ENCODE measurements around the gene ABHD17A. TPM values are rescaled to one million over a fixed set of nuclear protein-coding genes. Genes with fewer than 3 reads are reported as not detected.
"Not testable (repeated sequence)": the region's sequence is repeated elsewhere in the genome, so short reads cannot be mapped to it uniquely, and the experiment has no call there.

The ABHD17A gene
- 34.3 and 48.8 TPM in 2 replicates for polyA plus RNA-seq (2011; rRNA removed)
- polyA minus RNA-seq (2011; rRNA and poly(A)+ RNA removed), result 8.5 and 10.0 TPM in 2 replicates

DNA sequence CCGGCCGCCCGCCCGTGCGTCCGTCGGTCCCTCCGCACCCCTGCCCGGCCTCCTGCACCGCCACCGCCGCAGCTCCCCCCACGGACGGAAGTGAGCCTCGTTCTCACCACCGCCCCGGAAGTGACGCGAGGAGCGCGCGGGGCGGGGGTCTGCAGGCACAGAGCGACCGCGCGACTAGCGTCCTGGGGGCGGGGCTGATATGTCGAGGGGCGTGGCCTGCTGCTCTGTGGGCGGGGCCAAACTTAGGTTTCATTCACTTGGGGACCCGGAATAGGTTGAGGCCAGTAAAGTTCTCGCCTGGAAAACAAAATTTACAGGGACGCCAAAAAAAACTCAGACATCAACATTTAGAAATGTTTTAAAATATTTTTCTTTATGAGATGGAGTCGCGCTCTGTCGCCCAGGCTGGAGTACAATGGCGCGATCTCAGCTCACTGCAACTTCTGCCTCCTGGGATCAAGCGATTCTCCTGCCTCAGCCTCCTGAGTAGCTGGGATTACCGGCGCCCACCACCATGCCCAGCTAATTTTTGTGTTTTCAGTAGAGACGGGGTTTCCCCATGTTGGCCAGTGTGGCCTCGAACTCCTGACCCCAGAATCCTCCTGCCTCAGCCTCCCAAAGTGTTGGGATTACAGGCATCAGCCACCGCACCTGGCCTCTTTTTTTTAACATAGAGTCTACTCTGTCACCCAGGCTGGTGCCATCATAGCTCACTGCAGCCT lies at the start of gene ABHD17A:
Gene ABHD17A (minus strand): TSS at position 99 of the 722 bp plus-strand sequence. CDS start 3,930 bp downstream, outside the sequence.
- H3K4me3 ChIP-seq (ENCODE audit: low read depth, low read length), result peak within 1 kb of the TSS; percentile 81
- CTCF ChIA-PET, result interaction anchor here (0.7 to 1.1 kb wide), 2 partner anchors 10 kb away, joined by 3 to 6 read pairs; no protein-coding TSS in a partner anchor

DNA sequence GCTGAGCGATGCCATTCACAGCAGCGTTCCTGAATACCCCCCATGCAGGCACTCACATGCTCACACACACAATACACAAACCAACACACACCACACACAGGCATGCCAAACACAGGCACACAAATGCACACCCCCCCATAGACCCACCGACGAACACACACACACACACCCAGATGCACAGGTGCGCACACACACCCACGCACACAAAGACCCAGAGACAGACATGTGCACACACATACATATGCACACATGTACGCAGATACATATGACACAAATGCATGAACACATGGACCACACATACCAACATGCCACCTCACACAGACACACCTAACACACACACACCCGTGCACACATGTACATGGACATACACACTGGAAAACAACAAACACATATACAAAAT lies 48.6 kb upstream of the ABHD17A start:
- CTCF ChIA-PET, result interaction anchor here (1.1 kb wide), 1 partner anchor 382 kb away, joined by 4 read pairs; no protein-coding TSS in a partner anchor
- no peak for DNase-seq (ENCODE audit: low read depth)
- H3K36me3 ChIP-seq (ENCODE audit: control insufficient read depth, insufficient read depth, low read length), result no peaks in the 10 kb centered on the region
- no peaks in the 10 kb centered on the region for H3K27me3 ChIP-seq (ENCODE audit: control insufficient read depth, insufficient read depth, low read length)
- TF ChIP-seq, protein P1, sequence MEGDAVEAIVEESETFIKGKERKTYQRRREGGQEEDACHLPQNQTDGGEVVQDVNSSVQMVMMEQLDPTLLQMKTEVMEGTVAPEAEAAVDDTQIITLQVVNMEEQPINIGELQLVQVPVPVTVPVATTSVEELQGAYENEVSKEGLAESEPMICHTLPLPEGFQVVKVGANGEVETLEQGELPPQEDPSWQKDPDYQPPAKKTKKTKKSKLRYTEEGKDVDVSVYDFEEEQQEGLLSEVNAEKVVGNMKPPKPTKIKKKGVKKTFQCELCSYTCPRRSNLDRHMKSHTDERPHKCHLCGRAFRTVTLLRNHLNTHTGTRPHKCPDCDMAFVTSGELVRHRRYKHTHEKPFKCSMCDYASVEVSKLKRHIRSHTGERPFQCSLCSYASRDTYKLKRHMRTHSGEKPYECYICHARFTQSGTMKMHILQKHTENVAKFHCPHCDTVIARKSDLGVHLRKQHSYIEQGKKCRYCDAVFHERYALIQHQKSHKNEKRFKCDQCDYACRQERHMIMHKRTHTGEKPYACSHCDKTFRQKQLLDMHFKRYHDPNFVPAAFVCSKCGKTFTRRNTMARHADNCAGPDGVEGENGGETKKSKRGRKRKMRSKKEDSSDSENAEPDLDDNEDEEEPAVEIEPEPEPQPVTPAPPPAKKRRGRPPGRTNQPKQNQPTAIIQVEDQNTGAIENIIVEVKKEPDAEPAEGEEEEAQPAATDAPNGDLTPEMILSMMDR (IDR thresholded peaks at IDR 0.05; ENCODE audit: insufficient read depth, low read depth, low read length), result no peak
- POLR2A ChIA-PET, result no interaction called here
- no peak overlapping the region for H3K4me3 ChIP-seq (ENCODE audit: low read depth, low read length)

More for the DNA sequence above, at the start of gene ABHD17A:
- H3K27me3 ChIP-seq (ENCODE audit: control insufficient read depth, insufficient read depth, low read length); H3K36me3 ChIP-seq (ENCODE audit: control insufficient read depth, insufficient read depth, low read length); POLR2A ChIA-PET: not testable (repeated sequence)
- DNase-seq (ENCODE audit: low read depth), result peak; percentile 49

DNA sequence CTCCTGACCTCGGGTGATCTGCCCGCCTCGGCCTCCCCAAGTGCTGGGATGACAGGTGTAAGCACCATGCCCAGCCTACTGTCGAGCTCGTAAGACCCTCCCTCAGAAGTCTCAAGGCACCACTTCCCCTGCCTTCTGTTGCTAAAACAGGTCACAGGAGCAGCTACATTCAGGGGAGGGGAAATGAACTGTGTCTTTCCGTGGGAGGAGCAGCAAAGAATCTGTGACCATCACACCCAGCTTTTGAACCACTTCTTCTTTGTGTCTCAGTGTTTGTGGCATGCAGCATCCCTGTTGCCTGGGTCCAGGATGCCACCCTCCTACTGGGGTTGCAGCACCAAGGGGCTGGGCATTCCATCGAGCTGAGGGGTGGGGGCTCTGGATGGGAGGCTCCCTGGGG lies 47.9 kb upstream of the ABHD17A start:
- ChIA-PET POLR2A (no interaction called here), CTCF (interaction anchor here (0.5 to 1.1 kb wide), 3 partner anchors 135 to 383 kb away, joined by 3 to 4 read pairs (median 3); no protein-coding TSS in a partner anchor)
- TF ChIP-seq, protein P1 (IDR thresholded peaks at IDR 0.05; ENCODE audit: insufficient read depth, low read depth, low read length), result no peak
- Histone ChIP-seq H3K36me3 (ENCODE audit: control insufficient read depth, insufficient read depth, low read length) (no peaks in the 10 kb centered on the region), H3K27me3 (ENCODE audit: control insufficient read depth, insufficient read depth, low read length) (no peaks in the 10 kb centered on the region), H3K4me3 (ENCODE audit: low read depth, low read length) (no peak overlapping the region)
- no peak for DNase-seq (ENCODE audit: low read depth)

DNA sequence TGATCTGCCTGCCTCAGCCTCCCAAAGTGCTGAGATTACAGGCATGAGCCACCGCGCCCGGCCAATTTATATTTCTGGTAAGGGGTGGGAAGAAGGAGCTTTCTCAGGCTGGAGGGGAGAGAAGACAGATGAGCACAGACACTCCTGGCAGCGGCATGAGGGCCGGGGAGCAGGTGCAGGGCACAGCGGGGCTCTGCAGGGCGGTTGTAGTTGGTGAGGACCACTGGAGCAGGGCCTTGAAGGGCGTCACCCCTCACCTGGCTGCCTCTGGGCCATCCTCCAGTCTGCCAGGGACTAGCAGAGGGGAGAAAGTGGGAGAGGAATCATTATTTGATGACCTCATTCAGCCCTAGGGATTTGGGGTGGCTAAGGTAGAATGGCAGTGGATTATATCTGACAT lies 47.1 kb upstream of the ABHD17A start:
- TF ChIP-seq, protein P1 (IDR thresholded peaks at IDR 0.05; ENCODE audit: insufficient read depth, low read depth, low read length), result no peak
- no peak for DNase-seq (ENCODE audit: low read depth)
- ChIA-PET POLR2A (no interaction called here), CTCF (interaction anchor here (0.9 kb wide), 1 partner anchor 138 kb away, joined by 3 read pairs; no protein-coding TSS in a partner anchor)
- no peak overlapping the region for H3K4me3 ChIP-seq (ENCODE audit: low read depth, low read length)
- H3K36me3 ChIP-seq (ENCODE audit: control insufficient read depth, insufficient read depth, low read length), result no peaks in the 10 kb centered on the region
- H3K27me3 ChIP-seq (ENCODE audit: control insufficient read depth, insufficient read depth, low read length), result no peaks in the 10 kb centered on the region

DNA sequence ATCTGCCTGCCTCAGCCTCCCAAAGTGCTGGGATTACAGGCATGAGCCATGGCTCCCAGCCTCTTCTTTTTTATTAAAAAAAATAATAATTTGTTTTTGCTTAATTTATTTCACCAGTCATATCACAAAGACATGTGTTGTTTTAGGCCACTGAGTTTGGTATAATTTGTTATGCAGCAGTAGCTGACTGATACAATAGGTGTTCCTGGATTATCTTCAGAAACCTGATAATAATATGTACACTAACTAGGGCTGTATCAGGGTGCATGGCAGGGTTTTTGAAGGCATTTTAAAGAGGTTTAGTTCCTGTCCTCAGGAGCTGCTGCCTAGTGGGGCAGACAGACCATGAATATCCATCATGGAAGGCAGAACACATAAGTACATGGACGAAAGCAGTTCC lies 46.1 kb upstream of the ABHD17A start:
- H3K36me3 ChIP-seq (ENCODE audit: control insufficient read depth, insufficient read depth, low read length), result no peaks in the 10 kb centered on the region
- TF ChIP-seq, protein P1 (IDR thresholded peaks at IDR 0.05; ENCODE audit: insufficient read depth, low read depth, low read length), result no peak
- H3K4me3 ChIP-seq (ENCODE audit: low read depth, low read length), result no peak overlapping the region
- no peak for DNase-seq (ENCODE audit: low read depth)
- CTCF ChIA-PET, result interaction anchor here (0.8 to 1.7 kb wide), 4 partner anchors 87 to 385 kb away, joined by 3 to 5 read pairs (median 4); no protein-coding TSS in a partner anchor
- no peaks in the 10 kb centered on the region for H3K27me3 ChIP-seq (ENCODE audit: control insufficient read depth, insufficient read depth, low read length)
- POLR2A ChIA-PET, result no interaction called here

All from BJ (cell line).